Endothelial cell of umbilical vein (primary cell): ENCODE data around the gene FBXL3. TPM values are rescaled to one million over a fixed set of nuclear protein-coding genes. Genes with fewer than 3 reads are reported as not detected.

Source experiments
- BruUV-seq: library from RNA; stranded (reverse); fragments of 400-500 nt; replicated peaks from 2 replicates; lab custom pipeline; 2021; lab: Mats Ljungman, UMichigan
- CTCF ChIA-PET: fragments of 300-600, 350-600 bp; sonication (Branson Sonifier 250); formaldehyde crosslinking; loops from one replicate; lab custom pipeline; 2021; ENCODE audit warnings: antibody characterized with exemption, inconsistent platforms; lab: Charles Lee
- POLR2A ChIA-PET: fragments of 300-600, 350-600 bp; sonication (Branson Sonifier 250); formaldehyde crosslinking; loops from one replicate; lab custom pipeline; 2021; ENCODE audit warnings: antibody characterized with exemption, inconsistent platforms; lab: Charles Lee
- DNase-seq: peaks from one replicate; pipeline ENCODE4 v3.0.0-alpha.2; 2011; ENCODE audit warnings: low read depth, low spot score
- FAIRE-seq: peaks from 2 replicates; lab custom pipeline; 2011; peaks lifted over from hg19 to GRCh38; lab: Jason Lieb, UNC
- H2AFZ ChIP-seq: 2 replicates; pipeline ENCODE4 v1.6.0; 2012; ENCODE audit warnings: low read depth, low read length, control low read depth, inconsistent platforms
- H3K27ac ChIP-seq: 2 replicates; pipeline ENCODE4 v1.5.1; 2011; ENCODE audit warnings: low read depth, mild to moderate bottlenecking, control low read depth, low read length, moderate library complexity; ENCODE audit not compliant: insufficient read depth
- H3K27me3 ChIP-seq, 2 experiments: 2 replicates each; pipeline versions ENCODE4 v1.6.0 to v1.6.1; 2011; ENCODE audit warnings: low read length in 2 of 2, mixed read lengths in 1 of 2; ENCODE audit not compliant: control insufficient read depth in 2 of 2, insufficient read depth in 2 of 2
- H3K36me3 ChIP-seq, 2 experiments: 2 replicates in 1 of 2; 3 replicates in 1 of 2; pipeline ENCODE4 v1.5.1; 2011; ENCODE audit warnings: low read length in 2 of 2, mild to moderate bottlenecking in 1 of 2, moderate library complexity in 1 of 2; ENCODE audit not compliant: control insufficient read depth in 2 of 2, insufficient read depth in 2 of 2; ENCODE audit errors: extremely low read depth in 1 of 2
- H3K4me1 ChIP-seq: 3 replicates; pipeline ENCODE4 v1.5.1; 2011; ENCODE audit warnings: mild to moderate bottlenecking, low read length; ENCODE audit not compliant: control insufficient read depth, insufficient read depth; ENCODE audit errors: extremely low read depth
- H3K4me2 ChIP-seq: 2 replicates; pipeline ENCODE4 v1.6.1; 2011; ENCODE audit warnings: low read length, control low read depth, mixed read lengths; ENCODE audit not compliant: insufficient read depth
- H3K4me3 ChIP-seq, 3 experiments: fragments of 200-600 bp in 1 of 3; sonication (generic), shearing (Covaris generic) in 1 of 3; replicated peaks in 1 of 3; 2 replicates each; pipeline ENCODE4 v1.5.1; 2011 to 2016; ENCODE audit warnings: control low read depth in 3 of 3, low read length in 3 of 3, mild to moderate bottlenecking in 2 of 3, inconsistent platforms in 1 of 3, low read depth in 1 of 3, moderate library complexity in 1 of 3; ENCODE audit not compliant: insufficient read depth in 1 of 3
- H3K79me2 ChIP-seq: 2 replicates; pipeline ENCODE4 v1.6.0; 2012; ENCODE audit warnings: low read length, inconsistent platforms; ENCODE audit not compliant: control insufficient read depth, insufficient read depth
- H3K9ac ChIP-seq: replicated peaks from 2 replicates; pipeline ENCODE3; 2011; ENCODE audit warnings: low read length, control low read depth; ENCODE audit not compliant: insufficient read depth; ENCODE audit errors: extremely low read depth
- H3K9me1 ChIP-seq: replicated peaks from 3 replicates; pipeline ENCODE4 v1.6.0; 2011; ENCODE audit warnings: mild to moderate bottlenecking, low read length; ENCODE audit not compliant: control insufficient read depth, insufficient read depth; ENCODE audit errors: extremely low read depth
- H3K9me3 ChIP-seq: replicated peaks from 2 replicates; pipeline ENCODE4 v1.5.1; 2012; ENCODE audit warnings: low read length, inconsistent platforms; ENCODE audit not compliant: control insufficient read depth, insufficient read depth
- H4K20me1 ChIP-seq: replicated peaks from 2 replicates; pipeline ENCODE3; 2011; ENCODE audit warnings: mild to moderate bottlenecking, low read length; ENCODE audit not compliant: control insufficient read depth, insufficient read depth; ENCODE audit errors: extremely low read depth
- CTCF ChIP-seq, 2 donors: IDR thresholded peaks; 1 replicate in 1 of 2; 2 replicates in 1 of 2; pipeline ENCODE4 v1.5.1; 2011; ENCODE audit warnings: low read length in 2 of 2, mild to moderate bottlenecking in 2 of 2, moderate library complexity in 2 of 2, control low read depth in 1 of 2, inconsistent platforms in 1 of 2, low read depth in 1 of 2; ENCODE audit not compliant: insufficient read depth in 1 of 2; ENCODE audit errors: extremely low read depth in 1 of 2
- EZH2 ChIP-seq: IDR thresholded peaks from 2 replicates; pipeline ENCODE4 v1.6.1; 2012; ENCODE audit warnings: borderline replicate concordance, low read depth, mild to moderate bottlenecking, moderate library complexity, low read length, inconsistent platforms; ENCODE audit not compliant: severe bottlenecking
- FOS ChIP-seq: IDR thresholded peaks from 2 replicates; pipeline ENCODE4 v1.6.1; 2011; ENCODE audit warnings: mild to moderate bottlenecking, low read length, moderate library complexity, borderline replicate concordance; ENCODE audit not compliant: insufficient read depth
- GATA2 ChIP-seq: IDR thresholded peaks from 2 replicates; pipeline ENCODE4 v1.7.0; 2011; ENCODE audit warnings: low read depth, mild to moderate bottlenecking, moderate library complexity, mixed read lengths, low read length; ENCODE audit not compliant: insufficient read length, insufficient read depth
- JUN ChIP-seq: IDR thresholded peaks from 2 replicates; pipeline ENCODE4 v1.6.1; 2011; ENCODE audit warnings: borderline replicate concordance, low read depth; ENCODE audit not compliant: insufficient read length, insufficient read depth
- MYC ChIP-seq: IDR thresholded peaks from one replicate; pipeline ENCODE4 v1.6.1; 2011; ENCODE audit warnings: mild to moderate bottlenecking, low read depth, low read length
- POLR2A ChIP-seq: IDR thresholded peaks from 2 replicates; pipeline ENCODE4 v1.6.1; 2012; ENCODE audit warnings: low read depth, mild to moderate bottlenecking, control low read depth, low read length
- POLR2AphosphoS5 ChIP-seq: IDR thresholded peaks from 2 replicates; pipeline ENCODE4 v1.6.1; 2012; ENCODE audit warnings: low read depth, mild to moderate bottlenecking, control low read depth, low read length, moderate library complexity; ENCODE audit not compliant: insufficient read depth
- dilution Hi-C: fragments of 300-500 bp; cut with MboI; formaldehyde crosslinking; loops from one replicate; pipeline ENCODE4 v1.15.0; 2019; ENCODE audit warnings: low sequenced_read_pairs; ENCODE audit not compliant: extremely low pct_ligation_motif_present
- intact Hi-C: fragments of 100-400 bp; cut with micrococcal nuclease; formaldehyde crosslinking; loops from one replicate; pipeline ENCODE4 v1.10.0; 2022
- polyA plus RNA-seq, 4 experiments: library from polyadenylated mRNA; depleted of rRNA in 3 of 4; stranded (reverse) in 3 of 4; unstranded in 1 of 4; fragments of >200 nt; gene quantifications; 2 replicates each; pipeline versions ENCODE4 v1.2.1 to v1.2.3, GENCODE V29; 2011 to 2012; ENCODE audit warnings: missing spikeins in 1 of 4
- total RNA-seq: library from RNA; stranded (reverse); gene quantifications from 2 replicates; pipeline ENCODE4 v1.2.3, GENCODE V29; 2021
- TF ChIP-seq, protein P1 (sequence below): IDR thresholded peaks from 2 replicates; pipeline ENCODE4 v1.6.1; 2011; ENCODE audit not compliant: insufficient read depth, insufficient read length

Gene FBXL3
- total and polyA plus RNA-seq, 2 donors (not counting 3 experiments of a cell fraction or from before 2014, with no cell fraction given) = 13.0 to 37.8 TPM

DNA sequence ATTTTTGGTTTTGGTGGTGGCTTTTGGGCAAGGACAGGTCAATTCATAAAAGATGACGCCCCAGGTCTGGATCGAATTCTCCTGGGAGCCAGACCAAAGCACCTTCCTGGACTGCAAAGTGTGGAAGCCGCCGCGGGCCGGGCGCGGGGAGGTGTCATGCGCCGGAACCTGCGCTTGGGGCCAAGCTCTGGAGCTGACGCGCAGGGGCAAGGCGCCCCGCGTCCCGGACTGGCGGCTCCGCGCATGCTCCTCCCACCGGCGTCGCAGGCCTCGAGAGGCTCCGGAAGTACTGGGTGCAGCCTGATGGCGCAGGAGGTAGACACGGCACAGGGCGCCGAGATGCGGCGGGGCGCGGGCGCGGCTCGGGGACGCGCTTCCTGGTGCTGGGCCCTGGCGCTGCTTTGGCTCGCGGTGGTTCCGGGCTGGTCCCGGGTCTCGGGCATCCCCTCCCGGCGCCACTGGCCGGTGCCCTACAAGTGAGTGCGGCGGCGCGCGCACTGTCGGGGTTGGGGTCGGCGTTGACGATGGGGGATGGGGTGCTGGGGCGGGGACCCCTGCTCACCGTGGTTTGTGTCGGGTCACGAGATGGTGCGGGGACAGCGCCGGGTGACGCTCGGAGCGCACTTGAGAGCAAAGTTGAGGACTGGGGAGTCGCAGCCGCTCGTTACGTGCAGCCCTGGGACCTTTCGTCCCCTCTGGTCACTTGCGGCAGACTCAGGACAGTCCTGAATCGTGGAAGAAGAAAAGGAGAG, 35.0 kb downstream of the FBXL3 start, which contains the start of gene CLN5:
Gene CLN5, plus strand, starts transcription at position 286 of the 752 bp plus-strand sequence. Its CDS starts 18 bp downstream, at position 304.
- dilution Hi-C loops = no loop called here
- H4K20me1 ChIP-seq = no peaks in the 10 kb centered on the region
- H3K4me3 ChIP-seq = peak within 1 kb of the TSS; percentile 36 to 90 (median 83)
- peak within 1 kb of the TSS; percentile 40 for H3K27ac ChIP-seq
- no peaks in the 10 kb centered on the region for H3K36me3 ChIP-seq
- DNase-seq = peak; percentile 87
- H3K27me3 ChIP-seq = peaks cover 4% of the 10 kb centered on the region in 2 experiments
- peak within 1 kb of the TSS; percentile 91 for H3K9ac ChIP-seq
- intact Hi-C loops = loop anchor here (1.0 to 5.0 kb wide), 3 partner anchors 35 to 486 kb away; partner anchors contain the start of gene FBXL3
- BruUV-seq = no TSS peak
- H3K9me3 ChIP-seq = no peaks in the 10 kb centered on the region
- POLR2A ChIA-PET = no interaction called here
- peaks cover 13% of the 10 kb centered on the region for H3K4me1 ChIP-seq
- peak within 1 kb of the TSS; percentile 98 for H3K4me2 ChIP-seq
- TF ChIP-seq POLR2AphosphoS5 = peak; percentile 95
- TF ChIP-seq JUN = no peak
- peak; percentile 81 for TF ChIP-seq POLR2A
- no peak for TF ChIP-seq CTCF (IDR thresholded peaks at IDR 0.05; ENCODE audit: extremely low read depth in 1 of 2, insufficient read depth in 1 of 2, low read depth in 1 of 2, low read length in 2 of 2)
- no peak for TF ChIP-seq EZH2
- TF ChIP-seq, protein P1, sequence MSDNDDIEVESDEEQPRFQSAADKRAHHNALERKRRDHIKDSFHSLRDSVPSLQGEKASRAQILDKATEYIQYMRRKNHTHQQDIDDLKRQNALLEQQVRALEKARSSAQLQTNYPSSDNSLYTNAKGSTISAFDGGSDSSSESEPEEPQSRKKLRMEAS = peak; percentile 52
- no peak for TF ChIP-seq MYC
- TF ChIP-seq FOS = no peak
- TF ChIP-seq GATA2 = no peak
- H3K9me1 ChIP-seq = no peaks in the 10 kb centered on the region
- H3K79me2 ChIP-seq = peaks cover 8% of the 10 kb centered on the region
- FAIRE-seq = peak; percentile 81
- CTCF ChIA-PET = interaction anchor here (1.0 to 3.2 kb wide), 4 partner anchors 10 to 106 kb away, joined by 3 to 12 read pairs (median 8); partner anchors contain the start of gene KCTD12
- H2AFZ ChIP-seq = peak within 1 kb of the TSS; percentile 71
